HCT116 (cell line): ENCODE results near the gene TRIOBP. TPM values are rescaled to one million over a fixed set of nuclear protein-coding genes. Genes with fewer than 3 reads are reported as not detected.
A peak's percentile ranks its signal among the peaks of the same experiment; 100 is the strongest.

Experiments
- ATAC-seq: fragments of 200-7000 bp; cut with Tn5 transposase; 2 replicates; pipeline ENCODE4 v1.9.1; 2020; ENCODE audit warnings: mild to moderate bottlenecking, moderate library complexity
- BruUV-seq: library from RNA; stranded (reverse); fragments of 400-500 nt; replicated peaks from 2 replicates; lab custom pipeline; 2021; lab: Mats Ljungman, UMichigan
- CTCF ChIA-PET: fragments of 300-600 bp; sonication (Branson Sonifier 250); formaldehyde crosslinking; loops from one replicate; lab custom pipeline; 2021; ENCODE audit warnings: antibody characterized with exemption; lab: Charles Lee
- POLR2A ChIA-PET: fragments of 300-600, 350-600 bp; sonication (Branson Sonifier 250); formaldehyde crosslinking; loops from one replicate; lab custom pipeline; 2021; ENCODE audit warnings: antibody characterized with exemption; lab: Charles Lee
- RAD21 ChIA-PET, 2 experiments: fragments of 300-600 bp; sonication (Branson Sonifier 250); formaldehyde crosslinking; loops; one replicate each; lab custom pipeline; 2023; ENCODE audit warnings: low total read pairs in 2 of 2; ENCODE audit not compliant: uncharacterized antibody in 2 of 2, unreplicated experiment in 2 of 2, low non-redundant PET in 1 of 2; lab: Charles Lee
- DNase-seq: peaks from one replicate; pipeline ENCODE4 v3.0.0-alpha.2; 2010; ENCODE audit warnings: low read depth, low spot score
- H2AFZ ChIP-seq: fragments of 200-600 bp; shearing (Covaris generic), sonication (generic); 2 replicates; pipeline ENCODE4 v1.6.1; 2017; ENCODE audit warnings: low read depth, mixed run types, mixed read lengths, antibody characterized with exemption, low read length; ENCODE audit not compliant: poor library complexity, severe bottlenecking
- H3K27ac ChIP-seq: 2 replicates; pipeline ENCODE4 v1.5.1; 2012; ENCODE audit warnings: low read depth, low read length
- H3K27me3 ChIP-seq: fragments of 200-600 bp; sonication (generic); 2 replicates; pipeline ENCODE4 v1.6.1; 2016; ENCODE audit warnings: mixed run types, low read length, mixed read lengths; ENCODE audit not compliant: insufficient read depth
- H3K36me3 ChIP-seq, 2 experiments: fragments of 200-500 bp in 1 of 2; fragments of 200-600 bp in 1 of 2; sonication (Bioruptor generic) in 1 of 2; sonication (generic) in 1 of 2; 2 replicates each; pipeline versions ENCODE4 v1.5.1 to v1.6.1; 2014 to 2016; ENCODE audit warnings: low read length in 2 of 2, inconsistent platforms in 1 of 2, mixed read lengths in 1 of 2, mixed run types in 1 of 2; ENCODE audit not compliant: insufficient read depth in 2 of 2, control insufficient read depth in 1 of 2
- H3K4me1 ChIP-seq, 2 experiments: fragments of 200-600 bp in 1 of 2; sonication (generic) in 1 of 2; 2 replicates each; pipeline versions ENCODE4 v1.5.1 to v1.6.1; 2012 to 2017; ENCODE audit warnings: low read length in 2 of 2, inconsistent platforms in 1 of 2, mild to moderate bottlenecking in 1 of 2, mixed read lengths in 1 of 2, mixed run types in 1 of 2, moderate library complexity in 1 of 2; ENCODE audit not compliant: insufficient read depth in 2 of 2, control insufficient read depth in 1 of 2
- H3K4me2 ChIP-seq: fragments of 200-600 bp; sonication (generic); 2 replicates; pipeline ENCODE4 v1.6.1; 2017; ENCODE audit warnings: mixed run types, low read length, mixed read lengths
- H3K4me3 ChIP-seq, 2 experiments: fragments of 200-600 bp in 1 of 2; sonication (generic) in 1 of 2; replicated peaks in 1 of 2; 2 replicates each; pipeline ENCODE4 v1.5.1; 2011 to 2016; ENCODE audit warnings: low read length in 2 of 2, control low read depth in 1 of 2, low read depth in 1 of 2, mild to moderate bottlenecking in 1 of 2, mixed read lengths in 1 of 2, mixed run types in 1 of 2
- H3K79me2 ChIP-seq: fragments of 200-600 bp; sonication (generic); 2 replicates; pipeline ENCODE4 v1.6.1; 2017; ENCODE audit warnings: mild to moderate bottlenecking, mixed run types, low read length, moderate library complexity, mixed read lengths; ENCODE audit not compliant: insufficient read depth
- H3K9ac ChIP-seq: fragments of 200-600 bp; sonication (generic); 2 replicates; pipeline ENCODE4 v1.6.1; 2016; ENCODE audit warnings: low read length, mixed read lengths
- H3K9me2 ChIP-seq: fragments of 200-600 bp; sonication (generic), shearing (Covaris generic); 2 replicates; pipeline ENCODE4 v1.6.1; 2017; ENCODE audit warnings: mixed run types, mild to moderate bottlenecking, moderate library complexity; ENCODE audit not compliant: insufficient read depth
- H3K9me3 ChIP-seq, 2 experiments: fragments of 200-500 bp in 1 of 2; fragments of 200-600 bp in 1 of 2; sonication (Bioruptor generic) in 1 of 2; sonication (generic) in 1 of 2; 2 replicates each; pipeline ENCODE4 v1.6.1; 2014 to 2017; ENCODE audit warnings: low read length in 2 of 2, mixed read lengths in 2 of 2, inconsistent platforms in 1 of 2, low read depth in 1 of 2, mild to moderate bottlenecking in 1 of 2, mixed run types in 1 of 2, moderate library complexity in 1 of 2; ENCODE audit not compliant: control insufficient read depth in 1 of 2, insufficient read depth in 1 of 2
- H4K20me1 ChIP-seq: fragments of 200-600 bp; sonication (generic), shearing (Covaris generic); 2 replicates; pipeline ENCODE4 v1.6.1; 2017; ENCODE audit warnings: mixed run types, mild to moderate bottlenecking, moderate library complexity; ENCODE audit not compliant: insufficient read depth
- CBX3 ChIP-seq: IDR thresholded peaks from 2 replicates; pipeline ENCODE4 v1.6.1; 2012; ENCODE audit warnings: low read depth
- CEBPB ChIP-seq: IDR thresholded peaks from 2 replicates; pipeline ENCODE4 v1.6.1; 2012; ENCODE audit warnings: low read depth
- EGR1 ChIP-seq: IDR thresholded peaks from 2 replicates; pipeline ENCODE4 v1.6.1; 2012; ENCODE audit warnings: low read depth
- ELF1 ChIP-seq: IDR thresholded peaks from 2 replicates; pipeline ENCODE4 v1.6.1; 2012; ENCODE audit warnings: low read depth, borderline replicate concordance
- FOSL1 ChIP-seq: IDR thresholded peaks from 2 replicates; pipeline ENCODE4 v1.6.1; 2012; ENCODE audit warnings: low read depth
- POLR2AphosphoS5 ChIP-seq: IDR thresholded peaks from 2 replicates; pipeline ENCODE4 v1.6.1; 2011; ENCODE audit warnings: mild to moderate bottlenecking, low read depth, low read length, moderate library complexity
- RAD21 ChIP-seq: IDR thresholded peaks from 2 replicates; pipeline ENCODE4 v1.6.1; 2012; ENCODE audit warnings: low read depth, mild to moderate bottlenecking
- SP1 ChIP-seq: IDR thresholded peaks from 2 replicates; pipeline ENCODE4 v1.6.1; 2012; ENCODE audit warnings: low read depth
- TCF7L2 ChIP-seq: IDR thresholded peaks from 2 replicates; pipeline ENCODE4 v1.7.0; 2011; ENCODE audit warnings: borderline replicate concordance, inconsistent platforms; ENCODE audit not compliant: insufficient read depth, insufficient read length; ENCODE audit errors: extremely low read depth
- YY1 ChIP-seq: IDR thresholded peaks from 2 replicates; pipeline ENCODE4 v1.6.1; 2011; ENCODE audit warnings: low read length, low read depth, moderate library complexity, mild to moderate bottlenecking; ENCODE audit not compliant: insufficient replicate concordance; ENCODE audit errors: extremely low read depth
- intact Hi-C: fragments of 100-400 bp; cut with micrococcal nuclease; formaldehyde crosslinking; loops from 2 replicates; pipeline ENCODE4 v1.10.0; 2022
- total RNA-seq: library from RNA; stranded (reverse); gene quantifications from one replicate; pipeline ENCODE4 v1.2.1, GENCODE V29; 2021; ENCODE audit not compliant: unreplicated experiment
- TF ChIP-seq, protein P1 (sequence below): IDR thresholded peaks from 2 replicates; pipeline ENCODE4 v1.6.1; 2012

TRIOBP gene
- total RNA-seq, 1 experiment from 2014 or later = 244 TPM

- no peak overlapping the region for H2AFZ ChIP-seq
These were observed 107.6 kb downstream of the TRIOBP start for GRCh38 chr22:37804352-37804880.

More at GRCh38 chr22:37804352-37804880, 107.6 kb downstream of the TRIOBP start:
- POLR2A ChIA-PET = interaction anchor here (1.0 to 4.3 kb wide), 15 partner anchors 9 to 196 kb away, joined by 3 to 38 read pairs (median 7); partner anchors contain the start of genes ANKRD54, GGA1, LGALS1 and PDXP
- Histone ChIP-seq H3K4me1 (peaks cover 18 to 69% of the 10 kb centered on the region in 2 experiments; a peak in 3 of 4 replicates), H3K9ac (peak overlapping the region; percentile 98), H3K4me3 (peak overlapping the region; percentile 80 to 95), H3K27me3 (no peaks in the 10 kb centered on the region), H4K20me1 (no peaks in the 10 kb centered on the region), H3K79me2 (peaks cover 38% of the 10 kb centered on the region), H3K9me2 (no peaks in the 10 kb centered on the region), H3K9me3 (no peaks in the 10 kb centered on the region), H3K36me3 (no peaks in the 10 kb centered on the region), H3K27ac (peak overlapping the region; percentile 87), H3K4me2 (peak overlapping the region; percentile 91)
- TF ChIP-seq EGR1 (no peak), CEBPB (no peak), RAD21 (no peak), FOSL1 (no peak), ELF1 (no peak), TCF7L2 (no peak), POLR2AphosphoS5 (no peak), YY1 (no peak), SP1 (no peak), CBX3 (no peak)
- TF ChIP-seq, protein P1, sequence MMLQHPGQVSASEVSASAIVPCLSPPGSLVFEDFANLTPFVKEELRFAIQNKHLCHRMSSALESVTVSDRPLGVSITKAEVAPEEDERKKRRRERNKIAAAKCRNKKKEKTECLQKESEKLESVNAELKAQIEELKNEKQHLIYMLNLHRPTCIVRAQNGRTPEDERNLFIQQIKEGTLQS = no peak
- DNase-seq (no peak), ATAC-seq (no peak)
- no TSS peak for BruUV-seq
- RAD21 ChIA-PET = no interaction called here
- CTCF ChIA-PET = interaction anchor here (1.5 kb wide), 1 partner anchor 21 kb away, joined by 6 read pairs; no protein-coding TSS in a partner anchor
- intact Hi-C loops = no loop called here
